WTC11 (cell line): ENCODE results near the gene GGT6. TPM values are rescaled to one million over a fixed set of nuclear protein-coding genes. Genes with fewer than 3 reads are reported as not detected.

ENCODE experiments used
- ATAC-seq: fragments of 200-7000 bp; cut with Tn5 transposase; 2 replicates; pipeline ENCODE4 v1.10.0; 2021; ENCODE audit warnings: mild to moderate bottlenecking, moderate library complexity
- CTCF ChIA-PET: fragments of 300-600 bp; sonication (Branson Sonifier 250); formaldehyde crosslinking; loops from one replicate; lab custom pipeline; 2021; ENCODE audit warnings: antibody characterized with exemption; lab: Charles Lee
- POLR2A ChIA-PET: fragments of 350-600 bp; sonication (Branson Sonifier 250); formaldehyde crosslinking; loops from one replicate; lab custom pipeline; 2021; ENCODE audit warnings: antibody characterized with exemption; lab: Charles Lee
- DNase-seq: peaks from one replicate; pipeline ENCODE4 v3.0.0; 2021; ENCODE audit warnings: low spot score
- H3K27ac Mint-ChIP-seq: 2 replicates; pipeline ENCODE4 v1.8.0; 2021; ENCODE audit warnings: mixed read lengths
- H3K27me3 Mint-ChIP-seq: 2 replicates; pipeline ENCODE4 v1.8.0; 2021; ENCODE audit warnings: low read depth, mild to moderate bottlenecking, moderate library complexity, mixed read lengths
- H3K36me3 Mint-ChIP-seq: 2 replicates; pipeline ENCODE4 v1.8.0; 2021; ENCODE audit warnings: mixed read lengths
- H3K4me1 Mint-ChIP-seq: 2 replicates; pipeline ENCODE4 v1.8.0; 2022; ENCODE audit warnings: mixed read lengths
- H3K4me3 Mint-ChIP-seq: 2 replicates; pipeline ENCODE4 v1.8.0; 2021; ENCODE audit warnings: mild to moderate bottlenecking, moderate library complexity, mixed read lengths
- H3K9me3 Mint-ChIP-seq: 2 replicates; pipeline ENCODE4 v1.8.0; 2021; ENCODE audit warnings: mixed read lengths
- CREB1 ChIP-seq: sonication (generic); formaldehyde crosslinking; IDR thresholded peaks from 2 replicates; pipeline ENCODE4 v1.8.0; 2023; ENCODE audit warnings: mild to moderate bottlenecking, missing genetic modification reagents
- CTCF ChIP-seq: fragments of 200-600 bp; IDR thresholded peaks from 2 replicates; pipeline ENCODE4 v1.8.0; 2022; ENCODE audit warnings: antibody characterized with exemption
- ESRRA ChIP-seq: sonication (generic); formaldehyde crosslinking; IDR thresholded peaks from 2 replicates; pipeline ENCODE4 v1.8.1; 2022; ENCODE audit warnings: mild to moderate bottlenecking, missing genetic modification reagents, borderline replicate concordance
- FOXP1 ChIP-seq: sonication (generic); formaldehyde crosslinking; IDR thresholded peaks from 2 replicates; pipeline ENCODE4 v1.8.0; 2022; ENCODE audit warnings: missing genetic modification reagents, mild to moderate bottlenecking, moderate library complexity, borderline replicate concordance
- HMGXB4 ChIP-seq: sonication (generic); formaldehyde crosslinking; IDR thresholded peaks from 2 replicates; pipeline ENCODE4 v1.8.1; 2023; ENCODE audit warnings: mild to moderate bottlenecking, moderate library complexity, missing genetic modification reagents
- RORB ChIP-seq: fragments of 250-450 bp; sonication (Bioruptor Pico); IDR thresholded peaks from 2 replicates; pipeline ENCODE4 v1.9.0; 2021; ENCODE audit warnings: mild to moderate bottlenecking
- SMAD3 ChIP-seq: sonication (generic); formaldehyde crosslinking; IDR thresholded peaks from 2 replicates; pipeline ENCODE4 v1.8.0; 2022; ENCODE audit warnings: missing genetic modification reagents, mild to moderate bottlenecking, borderline replicate concordance
- TCF7 ChIP-seq: sonication (generic); formaldehyde crosslinking; IDR thresholded peaks from 2 replicates; pipeline ENCODE4 v1.8.0; 2022; ENCODE audit warnings: mild to moderate bottlenecking, low read depth, missing genetic modification reagents, moderate library complexity
- ZBTB21 ChIP-seq: sonication (generic); formaldehyde crosslinking; IDR thresholded peaks from 2 replicates; pipeline ENCODE4 v1.8.1; 2023; ENCODE audit warnings: mild to moderate bottlenecking, missing genetic modification reagents, borderline replicate concordance
- total RNA-seq: library from RNA; stranded (reverse); gene quantifications from 3 replicates; pipeline ENCODE4 v1.2.3, GENCODE V29; 2021
- TF ChIP-seq, protein P1 (sequence below): sonication (generic); formaldehyde crosslinking; IDR thresholded peaks from 2 replicates; pipeline ENCODE4 v1.8.1; 2023; ENCODE audit warnings: mild to moderate bottlenecking, missing genetic modification reagents
- TF ChIP-seq, protein P2 (sequence below): sonication (generic); formaldehyde crosslinking; IDR thresholded peaks from 2 replicates; pipeline ENCODE4 v1.8.0; 2022; ENCODE audit warnings: missing genetic modification reagents
- TF ChIP-seq, protein P3 (sequence below): fragments of 250-450 bp; sonication (Bioruptor Pico); IDR thresholded peaks from 2 replicates; pipeline ENCODE4 v1.8.0; 2021; ENCODE audit warnings: mild to moderate bottlenecking

GGT6 gene
- total RNA-seq, 1 experiment from 2014 or later = 0.07 TPM

DNA sequence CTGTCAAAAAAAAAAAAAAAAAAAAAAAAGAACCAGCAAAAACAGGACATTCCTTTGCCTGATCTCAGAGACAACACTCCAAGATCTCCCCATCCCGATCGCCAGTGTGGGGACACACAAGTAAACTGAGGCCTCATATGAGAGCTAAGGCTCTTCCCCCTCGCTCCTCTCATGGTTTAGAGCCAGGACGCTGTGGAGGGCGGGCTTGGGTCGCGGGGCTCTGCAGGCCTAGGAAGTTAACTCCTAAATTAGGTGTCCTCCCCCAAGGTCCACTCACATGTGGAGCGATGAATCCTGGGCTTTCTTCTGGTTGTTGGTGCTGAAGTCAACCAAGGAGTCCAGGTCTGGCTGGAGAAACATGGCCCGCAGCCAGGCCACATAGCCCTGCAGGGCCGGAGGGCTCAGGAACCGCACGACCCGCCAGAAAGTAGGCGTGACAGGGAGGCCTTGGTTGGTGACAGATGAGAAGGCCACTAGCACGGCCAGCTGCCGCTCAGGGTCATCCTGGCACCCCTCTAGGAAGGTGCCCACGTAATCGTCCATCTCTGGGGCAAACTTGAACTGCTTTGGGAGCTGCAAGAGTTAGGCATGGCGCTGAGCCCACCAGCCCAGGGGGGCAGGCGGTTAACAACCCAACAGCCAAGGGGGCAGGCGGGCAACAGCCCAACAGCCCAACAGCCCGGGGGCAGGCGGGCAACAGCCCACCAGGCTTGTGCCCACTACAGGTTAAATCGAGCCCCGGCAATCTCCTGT is 10.4 kb downstream of the GGT6 start:
- H3K4me3 Mint-ChIP-seq = no peak overlapping the region
- H3K27ac Mint-ChIP-seq = no peak overlapping the region
- H3K27me3 Mint-ChIP-seq = no peaks in the 10 kb centered on the region
- H3K36me3 Mint-ChIP-seq = peaks cover 54% of the 10 kb centered on the region
- ChIA-PET CTCF (interaction anchor here (0.5 to 0.9 kb wide), 6 partner anchors 10 to 1706 kb away, joined by 3 to 7 read pairs (median 4); no protein-coding TSS in a partner anchor), POLR2A (no interaction called here)
- H3K4me1 Mint-ChIP-seq = peaks cover 15% of the 10 kb centered on the region
- ATAC-seq (no peak), DNase-seq (no peak)
- no peak for TF ChIP-seq SMAD3 (CRISPR knock-in tag)
- no peak for TF ChIP-seq CREB1 (CRISPR knock-in tag)
- no peak for TF ChIP-seq ZBTB21 (CRISPR knock-in tag)
- TF ChIP-seq, protein P1, sequence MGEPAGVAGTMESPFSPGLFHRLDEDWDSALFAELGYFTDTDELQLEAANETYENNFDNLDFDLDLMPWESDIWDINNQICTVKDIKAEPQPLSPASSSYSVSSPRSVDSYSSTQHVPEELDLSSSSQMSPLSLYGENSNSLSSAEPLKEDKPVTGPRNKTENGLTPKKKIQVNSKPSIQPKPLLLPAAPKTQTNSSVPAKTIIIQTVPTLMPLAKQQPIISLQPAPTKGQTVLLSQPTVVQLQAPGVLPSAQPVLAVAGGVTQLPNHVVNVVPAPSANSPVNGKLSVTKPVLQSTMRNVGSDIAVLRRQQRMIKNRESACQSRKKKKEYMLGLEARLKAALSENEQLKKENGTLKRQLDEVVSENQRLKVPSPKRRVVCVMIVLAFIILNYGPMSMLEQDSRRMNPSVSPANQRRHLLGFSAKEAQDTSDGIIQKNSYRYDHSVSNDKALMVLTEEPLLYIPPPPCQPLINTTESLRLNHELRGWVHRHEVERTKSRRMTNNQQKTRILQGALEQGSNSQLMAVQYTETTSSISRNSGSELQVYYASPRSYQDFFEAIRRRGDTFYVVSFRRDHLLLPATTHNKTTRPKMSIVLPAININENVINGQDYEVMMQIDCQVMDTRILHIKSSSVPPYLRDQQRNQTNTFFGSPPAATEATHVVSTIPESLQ (CRISPR knock-in tag) = no peak
- TF ChIP-seq ESRRA (CRISPR knock-in tag) = no peak
- no peak for TF ChIP-seq TCF7 (CRISPR knock-in tag)
- no peak for TF ChIP-seq CTCF
- no peaks in the 10 kb centered on the region for H3K9me3 Mint-ChIP-seq

DNA sequence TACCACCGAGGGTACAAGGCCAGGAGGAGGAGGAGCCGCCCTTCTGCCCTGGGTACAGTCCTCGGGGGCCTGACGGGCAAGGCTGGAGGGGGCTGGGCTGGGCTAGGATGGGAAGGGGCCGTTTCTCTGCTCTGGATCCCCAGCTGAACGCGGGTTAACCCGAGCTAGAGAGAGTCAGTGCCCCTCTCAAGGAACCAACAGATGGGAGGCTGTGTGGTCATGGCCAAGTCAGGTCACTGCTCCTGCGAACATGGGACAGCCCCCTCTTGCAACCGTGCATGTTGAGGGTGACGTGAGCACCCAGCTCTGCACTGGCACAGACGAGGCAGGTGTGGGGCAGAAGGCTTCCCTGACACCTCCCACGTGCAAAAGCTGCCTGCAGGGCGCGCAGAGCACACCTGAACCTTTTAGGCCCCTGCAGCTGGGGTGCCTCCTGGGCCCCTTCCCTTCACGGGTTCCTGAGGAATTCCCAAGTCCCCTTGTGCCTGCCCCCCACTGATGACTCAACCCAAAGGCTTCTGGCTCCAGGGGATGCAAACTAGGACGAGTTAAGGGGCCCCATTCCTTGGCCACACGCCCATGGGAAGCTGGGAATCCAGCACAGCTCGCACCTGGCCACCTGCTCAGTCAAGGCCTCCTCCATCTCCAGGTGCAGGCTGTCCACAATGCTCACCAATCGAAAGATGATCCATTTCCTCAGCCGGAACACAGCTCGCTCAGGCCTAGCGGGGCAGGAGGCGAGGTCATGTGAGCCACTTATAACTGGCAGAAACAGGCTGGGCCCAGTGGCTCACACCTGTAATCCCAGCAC is 11.5 kb downstream of the GGT6 start:
- ChIA-PET POLR2A (no interaction called here), CTCF (interaction anchor here (0.5 to 0.6 kb wide), 4 partner anchors 9 to 1707 kb away, joined by 4 to 7 read pairs (median 4); no protein-coding TSS in a partner anchor)
- Mint-ChIP-seq H3K36me3 (peaks cover 52% of the 10 kb centered on the region), H3K4me3 (no peak overlapping the region), H3K4me1 (peaks cover 7% of the 10 kb centered on the region; the same call in 1 of the 2 replicates), H3K27me3 (no peaks in the 10 kb centered on the region), H3K27ac (no peak overlapping the region), H3K9me3 (no peaks in the 10 kb centered on the region)
- no peak for ATAC-seq
- no peak for DNase-seq
- TF ChIP-seq RORB (CRISPR knock-in tag) = no peak
- TF ChIP-seq, protein P2, sequence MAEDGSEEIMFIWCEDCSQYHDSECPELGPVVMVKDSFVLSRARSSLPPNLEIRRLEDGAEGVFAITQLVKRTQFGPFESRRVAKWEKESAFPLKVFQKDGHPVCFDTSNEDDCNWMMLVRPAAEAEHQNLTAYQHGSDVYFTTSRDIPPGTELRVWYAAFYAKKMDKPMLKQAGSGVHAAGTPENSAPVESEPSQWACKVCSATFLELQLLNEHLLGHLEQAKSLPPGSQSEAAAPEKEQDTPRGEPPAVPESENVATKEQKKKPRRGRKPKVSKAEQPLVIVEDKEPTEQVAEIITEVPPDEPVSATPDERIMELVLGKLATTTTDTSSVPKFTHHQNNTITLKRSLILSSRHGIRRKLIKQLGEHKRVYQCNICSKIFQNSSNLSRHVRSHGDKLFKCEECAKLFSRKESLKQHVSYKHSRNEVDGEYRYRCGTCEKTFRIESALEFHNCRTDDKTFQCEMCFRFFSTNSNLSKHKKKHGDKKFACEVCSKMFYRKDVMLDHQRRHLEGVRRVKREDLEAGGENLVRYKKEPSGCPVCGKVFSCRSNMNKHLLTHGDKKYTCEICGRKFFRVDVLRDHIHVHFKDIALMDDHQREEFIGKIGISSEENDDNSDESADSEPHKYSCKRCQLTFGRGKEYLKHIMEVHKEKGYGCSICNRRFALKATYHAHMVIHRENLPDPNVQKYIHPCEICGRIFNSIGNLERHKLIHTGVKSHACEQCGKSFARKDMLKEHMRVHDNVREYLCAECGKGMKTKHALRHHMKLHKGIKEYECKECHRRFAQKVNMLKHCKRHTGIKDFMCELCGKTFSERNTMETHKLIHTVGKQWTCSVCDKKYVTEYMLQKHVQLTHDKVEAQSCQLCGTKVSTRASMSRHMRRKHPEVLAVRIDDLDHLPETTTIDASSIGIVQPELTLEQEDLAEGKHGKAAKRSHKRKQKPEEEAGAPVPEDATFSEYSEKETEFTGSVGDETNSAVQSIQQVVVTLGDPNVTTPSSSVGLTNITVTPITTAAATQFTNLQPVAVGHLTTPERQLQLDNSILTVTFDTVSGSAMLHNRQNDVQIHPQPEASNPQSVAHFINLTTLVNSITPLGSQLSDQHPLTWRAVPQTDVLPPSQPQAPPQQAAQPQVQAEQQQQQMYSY (CRISPR knock-in tag) = no peak
- TF ChIP-seq, protein P3, sequence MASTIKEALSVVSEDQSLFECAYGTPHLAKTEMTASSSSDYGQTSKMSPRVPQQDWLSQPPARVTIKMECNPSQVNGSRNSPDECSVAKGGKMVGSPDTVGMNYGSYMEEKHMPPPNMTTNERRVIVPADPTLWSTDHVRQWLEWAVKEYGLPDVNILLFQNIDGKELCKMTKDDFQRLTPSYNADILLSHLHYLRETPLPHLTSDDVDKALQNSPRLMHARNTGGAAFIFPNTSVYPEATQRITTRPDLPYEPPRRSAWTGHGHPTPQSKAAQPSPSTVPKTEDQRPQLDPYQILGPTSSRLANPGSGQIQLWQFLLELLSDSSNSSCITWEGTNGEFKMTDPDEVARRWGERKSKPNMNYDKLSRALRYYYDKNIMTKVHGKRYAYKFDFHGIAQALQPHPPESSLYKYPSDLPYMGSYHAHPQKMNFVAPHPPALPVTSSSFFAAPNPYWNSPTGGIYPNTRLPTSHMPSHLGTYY = no peak
- TF ChIP-seq HMGXB4 (CRISPR knock-in tag) = no peak
- no peak for TF ChIP-seq FOXP1
